A673 (cell line): Measurements from ENCODE around the gene BTBD16. TPM values are rescaled to one million over a fixed set of nuclear protein-coding genes. Genes with fewer than 3 reads are reported as not detected.

Experiments
- BruUV-seq: library from RNA; stranded (reverse); fragments of 400-500 nt; replicated peaks from 2 replicates; lab custom pipeline; 2021; lab: Mats Ljungman, UMichigan
- CTCF ChIA-PET: fragments of 300-600 bp; sonication (Branson Sonifier 250); formaldehyde crosslinking; loops from one replicate; lab custom pipeline; 2022; ENCODE audit warnings: antibody characterized with exemption; lab: Charles Lee
- POLR2A ChIA-PET: fragments of 300-600 bp; sonication (Branson Sonifier 250); formaldehyde crosslinking; loops from one replicate; lab custom pipeline; 2022; ENCODE audit warnings: antibody characterized with exemption; ENCODE audit not compliant: low non-redundant PET; lab: Charles Lee
- DNase-seq: peaks from one replicate; pipeline ENCODE4 v3.0.0-alpha.2; 2015; ENCODE audit warnings: low spot score
- H3K27ac ChIP-seq: fragments of 200-600 bp; sonication (generic); 2 replicates; pipeline ENCODE4 v1.5.1; 2016; ENCODE audit warnings: mixed run types, low read depth, mild to moderate bottlenecking, mixed read lengths, antibody characterized with exemption, low read length; ENCODE audit not compliant: poor library complexity, severe bottlenecking
- H3K27me3 ChIP-seq: fragments of 200-600 bp; sonication (generic); replicated peaks from 2 replicates; pipeline ENCODE4 v1.6.1; 2017; ENCODE audit warnings: mixed run types, low read depth, mild to moderate bottlenecking, mixed read lengths, antibody characterized with exemption, low read length; ENCODE audit not compliant: insufficient read depth, poor library complexity
- H3K36me3 ChIP-seq: fragments of 200-600 bp; sonication (generic); 2 replicates; pipeline ENCODE4 v1.6.1; 2016; ENCODE audit warnings: mixed run types, mild to moderate bottlenecking, mixed read lengths, antibody characterized with exemption, low read length; ENCODE audit not compliant: insufficient read depth, poor library complexity, severe bottlenecking
- H3K4me1 ChIP-seq: fragments of 200-600 bp; sonication (generic); 2 replicates; pipeline ENCODE4 v1.6.1; 2017; ENCODE audit warnings: mixed run types, mild to moderate bottlenecking, mixed read lengths, antibody characterized with exemption, low read length; ENCODE audit not compliant: insufficient read depth, poor library complexity, severe bottlenecking
- H3K4me3 ChIP-seq: fragments of 200-600 bp; sonication (generic); 2 replicates; pipeline ENCODE4 v1.5.1; 2016; ENCODE audit warnings: low read depth, mixed run types, mild to moderate bottlenecking, mixed read lengths, low read length; ENCODE audit not compliant: poor library complexity, severe bottlenecking
- H3K9me3 ChIP-seq: fragments of 200-600 bp; sonication (generic); 2 replicates; pipeline ENCODE4 v1.6.1; 2016; ENCODE audit warnings: mixed run types, low read depth, mild to moderate bottlenecking, mixed read lengths, antibody characterized with exemption, low read length; ENCODE audit not compliant: poor library complexity, severe bottlenecking
- CTCF ChIP-seq: fragments of 300-800, 200-600 bp; sonication (generic); conservative IDR thresholded peaks from 2 replicates; pipeline ENCODE4 v1.5.1; 2017; ENCODE audit warnings: low read depth, mild to moderate bottlenecking, antibody characterized with exemption, low read length, moderate library complexity, mixed read lengths
- EZH2 ChIP-seq: fragments of 200-600 bp; sonication (generic); IDR thresholded peaks from 2 replicates; pipeline ENCODE4 v1.6.1; 2017; ENCODE audit warnings: borderline replicate concordance, low read depth, mild to moderate bottlenecking, mixed read lengths, antibody characterized with exemption, low read length; ENCODE audit not compliant: poor library complexity, severe bottlenecking
- intact Hi-C: fragments of 100-400 bp; cut with micrococcal nuclease; formaldehyde crosslinking; loops from one replicate; pipeline ENCODE4 v1.10.0; 2022; ENCODE audit not compliant: unreplicated experiment
- total RNA-seq: library from RNA; stranded (reverse); gene quantifications from 2 replicates; pipeline ENCODE4 v1.2.3, GENCODE V29; 2021

The BTBD16 gene
- total RNA-seq, 1 experiment from 2014 or later, result not detected

- BruUV-seq, result no TSS peak
- POLR2A ChIA-PET, result no interaction called here
Observed at GRCh38 chr10:122245136-122245535, 26.0 kb upstream of the BTBD16 start.

GRCh38 chr10:122245897-122246296, 25.2 kb upstream of the BTBD16 start:
- intact Hi-C loops, result no loop called here
- Histone ChIP-seq H3K27ac (no peak overlapping the region), H3K27me3 (peaks cover 18% of the 10 kb centered on the region), H3K9me3 (no peaks in the 10 kb centered on the region), H3K36me3 (no peaks in the 10 kb centered on the region), H3K4me1 (no peaks in the 10 kb centered on the region), H3K4me3 (no peak overlapping the region)
- no peak for DNase-seq
- TF ChIP-seq EZH2 (no peak), CTCF (no peak)
- ChIA-PET POLR2A (interaction anchor here (0.6 kb wide), 1 partner anchor 882 kb away, joined by 6 read pairs; no protein-coding TSS in a partner anchor), CTCF (interaction anchor here (0.5 kb wide), 1 partner anchor 55 kb away, joined by 3 read pairs; no protein-coding TSS in a partner anchor)
- no TSS peak for BruUV-seq

More at GRCh38 chr10:122245136-122245535, 26.0 kb upstream of the BTBD16 start:
- TF ChIP-seq CTCF (no peak), EZH2 (no peak)
- H3K27me3 ChIP-seq, result peaks cover 18% of the 10 kb centered on the region
- no peaks in the 10 kb centered on the region for H3K4me1 ChIP-seq
- H3K27ac ChIP-seq, result no peak overlapping the region
- H3K4me3 ChIP-seq, result no peak overlapping the region
- intact Hi-C loops, result no loop called here
- no peaks in the 10 kb centered on the region for H3K36me3 ChIP-seq
- CTCF ChIA-PET, result no interaction called here
- no peaks in the 10 kb centered on the region for H3K9me3 ChIP-seq
- no peak for DNase-seq

GRCh38 chr10:122246830-122247520, 24.1 kb upstream of the BTBD16 start:
- POLR2A ChIA-PET, result no interaction called here
- CTCF ChIA-PET, result no interaction called here
- Histone ChIP-seq H3K4me1 (no peaks in the 10 kb centered on the region), H3K4me3 (no peak overlapping the region), H3K27ac (no peak overlapping the region), H3K9me3 (no peaks in the 10 kb centered on the region), H3K36me3 (no peaks in the 10 kb centered on the region), H3K27me3 (peaks cover 18% of the 10 kb centered on the region)
- TF ChIP-seq CTCF (no peak), EZH2 (no peak)
- intact Hi-C loops, result no loop called here
- no TSS peak for BruUV-seq
- DNase-seq, result no peak
